SIG-M5 (cell line): ENCODE data around the gene PREX1.
"Not testable (repeated sequence)": the region's sequence is repeated elsewhere in the genome, so short reads cannot be mapped to it uniquely, and the experiment has no call there.

ENCODE experiments used
- DNase-seq: peaks from one replicate; lab custom pipeline; 2025; lab: John Stamatoyannopoulos, UW

PREX1 gene

GRCh38 chr20:48601798-48602197 is 226.0 kb downstream of the PREX1 start:
- DNase-seq: no peak

- DNase-seq: no peak
Observed at GRCh38 chr20:48600470-48600945, 227.3 kb downstream of the PREX1 start.

GRCh38 chr20:48599748-48600469 is 227.9 kb downstream of the PREX1 start:
- DNase-seq: no peak

GRCh38 chr20:48599106-48599747 is 228.6 kb downstream of the PREX1 start:
- no peak for DNase-seq

GRCh38 chr20:48598303-48598941 is 229.4 kb downstream of the PREX1 start:
- not testable (repeated sequence) for DNase-seq

- DNase-seq: no peak
Observed at GRCh38 chr20:48597521-48598302, 230.1 kb downstream of the PREX1 start.

GRCh38 chr20:48596334-48596898 is 231.4 kb downstream of the PREX1 start:
- DNase-seq: no peak

DNA sequence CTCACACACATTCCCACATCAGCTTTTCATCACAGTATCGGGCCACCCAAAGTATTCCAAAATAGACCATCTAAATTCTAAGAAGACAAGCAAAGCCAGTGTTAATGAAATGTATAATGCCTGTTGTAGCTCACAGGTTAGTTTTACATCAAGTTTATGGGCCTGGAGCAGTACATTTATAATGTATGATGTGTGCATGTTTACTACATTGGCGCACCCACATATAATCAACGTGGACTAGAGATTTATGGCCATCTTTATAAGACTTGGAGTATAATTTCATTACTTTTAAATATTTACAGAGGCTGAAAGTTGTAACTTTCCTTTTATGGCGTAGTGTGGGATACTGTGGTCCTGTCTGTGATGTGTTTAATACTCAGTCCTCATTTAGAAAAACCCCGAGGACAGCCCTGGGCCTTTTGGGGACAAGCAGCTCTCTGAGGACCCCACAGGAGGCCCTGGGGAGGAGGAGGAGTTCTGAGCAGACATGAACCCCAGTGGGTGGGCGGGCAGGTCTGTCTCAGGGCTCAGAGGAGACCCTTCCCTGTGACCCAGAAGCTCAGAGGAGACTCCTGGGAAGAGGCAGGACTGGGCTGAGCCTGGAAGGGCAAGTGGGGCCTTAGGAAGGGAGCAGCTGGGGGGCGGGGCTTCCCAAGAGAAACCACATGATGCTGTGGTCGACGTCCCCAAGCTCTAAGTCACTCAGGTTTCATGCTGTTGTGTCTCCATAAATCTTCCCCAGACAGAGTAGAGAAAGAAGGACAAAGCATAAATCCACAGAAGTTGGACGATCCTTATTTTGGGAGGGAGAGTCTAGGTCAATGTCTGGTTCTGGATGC is 232.1 kb downstream of the PREX1 start:
- no peak for DNase-seq

GRCh38 chr20:48594533-48594932 is 233.3 kb downstream of the PREX1 start:
- DNase-seq: no peak

- no peak for DNase-seq
Observed at GRCh38 chr20:48592107-48592940, 235.5 kb downstream of the PREX1 start.

GRCh38 chr20:48586730-48587129 is 241.1 kb downstream of the PREX1 start:
- DNase-seq: no peak

- no peak for DNase-seq
Observed at GRCh38 chr20:48585061-48585870, 242.5 kb downstream of the PREX1 start.

DNA sequence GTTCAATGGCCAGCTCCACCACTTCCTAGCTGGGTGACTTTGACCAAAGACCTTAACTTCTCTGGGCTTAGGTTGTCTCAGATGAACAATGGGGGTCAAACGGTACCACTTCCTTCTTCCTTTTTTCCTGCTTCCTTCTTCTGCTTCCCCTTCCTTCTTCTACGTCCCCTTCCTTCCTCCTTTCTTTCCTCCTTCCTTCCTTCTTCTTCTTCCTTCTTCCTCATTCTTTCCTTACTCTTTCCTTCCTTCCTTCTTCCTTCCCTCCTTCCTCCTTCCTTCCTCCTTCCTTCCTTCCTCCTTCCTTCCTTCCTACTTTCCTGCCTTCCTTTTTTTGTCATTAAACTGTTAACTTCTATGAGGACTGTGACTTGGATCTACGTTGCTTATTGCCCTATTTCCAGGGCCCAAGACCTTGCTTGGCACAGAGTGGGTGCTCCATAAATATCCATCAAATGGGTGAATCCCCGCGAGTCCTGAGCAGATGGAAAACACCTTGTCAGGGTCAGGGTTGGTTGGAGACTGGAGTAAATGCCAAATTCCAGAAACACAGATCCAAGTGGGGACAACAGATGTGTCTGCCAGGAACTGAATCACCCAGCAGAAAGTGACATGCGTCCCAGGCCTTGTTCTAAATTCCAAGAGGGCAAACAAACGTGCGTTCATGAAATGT is 243.3 kb downstream of the PREX1 start:
- no peak for DNase-seq

DNA sequence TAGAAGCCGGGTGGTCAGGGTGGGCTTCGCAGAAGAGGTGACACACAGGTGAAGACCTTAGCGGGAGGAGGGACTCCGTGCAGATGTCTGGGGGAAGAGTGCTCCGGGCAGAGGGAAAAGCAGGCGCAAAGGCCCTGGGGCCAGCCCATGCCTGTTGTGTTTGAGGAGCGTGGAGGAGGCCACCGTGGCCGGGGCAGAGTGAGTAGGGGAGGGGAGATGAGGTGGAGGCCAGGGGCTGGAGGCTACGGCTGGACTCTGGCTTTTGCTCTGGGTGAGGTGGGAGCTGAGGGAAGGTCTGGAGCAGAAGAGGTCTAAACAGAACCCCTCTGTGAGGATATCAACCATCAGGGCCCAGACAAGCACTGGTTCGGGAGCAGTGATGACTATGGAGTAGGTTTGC is 244.0 kb downstream of the PREX1 start:
- no peak for DNase-seq

DNA sequence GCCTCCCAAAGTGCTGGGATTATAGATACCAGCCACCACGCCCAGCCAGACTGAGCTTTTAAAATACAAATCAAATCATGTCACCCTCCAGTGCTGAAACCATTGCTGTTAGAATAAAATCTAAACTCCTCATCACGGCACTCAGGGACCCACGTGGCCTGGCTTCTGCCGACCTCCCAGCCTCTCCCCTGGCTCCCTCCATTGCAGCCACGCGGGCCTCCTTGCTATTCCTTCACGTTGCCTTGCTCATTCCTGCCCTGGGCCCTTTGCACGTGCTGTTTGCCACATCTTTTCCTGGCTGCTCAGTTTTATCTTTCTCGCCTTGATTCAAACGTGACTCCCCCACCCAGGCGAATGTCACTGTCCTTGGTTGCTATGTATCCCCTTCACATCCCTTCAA is 244.6 kb downstream of the PREX1 start:
- no peak for DNase-seq

GRCh38 chr20:48582673-48582985 is 245.2 kb downstream of the PREX1 start:
- DNase-seq: no peak

- DNase-seq: no peak
Observed at GRCh38 chr20:48581167-48581566, 246.6 kb downstream of the PREX1 start.

DNA sequence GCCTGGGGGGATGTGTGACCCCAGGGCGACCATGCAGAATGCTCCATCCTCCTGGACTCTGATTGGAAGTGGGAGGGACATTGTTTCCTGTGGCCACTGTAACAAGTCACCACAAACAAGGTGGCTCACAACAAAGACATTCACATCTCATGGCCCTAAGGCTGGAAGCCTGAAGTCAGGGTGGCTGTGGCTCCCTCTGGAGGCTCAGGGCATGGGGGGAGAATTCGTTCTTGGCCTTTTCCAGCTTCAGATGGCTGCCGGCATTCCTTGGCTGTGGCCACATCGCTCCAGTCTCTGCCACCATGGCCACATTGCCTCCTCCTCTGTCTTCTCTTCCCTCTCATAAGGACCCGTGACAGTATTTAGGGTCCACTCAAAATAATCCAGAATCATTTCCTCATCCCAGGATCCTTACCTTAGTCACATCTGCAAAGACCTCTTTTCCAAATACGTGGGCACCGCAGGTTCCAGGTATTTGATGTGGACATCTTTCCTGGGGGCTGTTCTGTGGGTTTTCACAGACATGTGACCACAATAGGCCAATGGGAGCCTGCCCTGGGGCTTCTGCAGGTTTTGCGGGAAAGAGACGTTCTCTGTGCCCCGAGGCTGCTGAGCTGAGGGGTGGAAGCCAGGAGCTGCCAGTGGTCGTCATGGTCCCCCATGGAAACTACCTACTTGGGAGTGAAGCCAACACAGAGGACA is 249.3 kb downstream of the PREX1 start:
- DNase-seq: no peak
